GM12878 (cell line): ENCODE results near the gene CETP. TPM values are rescaled to one million over a fixed set of nuclear protein-coding genes. Genes with fewer than 3 reads are reported as not detected.

Experiments used
- ATAC-seq: fragments of 200-7000 bp; cut with Tn5 transposase; 3 replicates; pipeline ENCODE4 v1.9.1; 2020; ENCODE audit warnings: mild to moderate bottlenecking, moderate library complexity
- BruUV-seq: library from RNA; stranded (reverse); fragments of 400-500 nt; replicated peaks from 2 replicates; lab custom pipeline; 2021; lab: Mats Ljungman, UMichigan
- CTCF ChIA-PET: fragments of 300-600 bp; sonication (Branson Sonifier 250); formaldehyde crosslinking; extraction: SDS; loops from one replicate; lab custom pipeline; 2021; ENCODE audit warnings: inconsistent platforms; lab: Yijun Ruan, JAX
- POLR2A ChIA-PET: fragments of 350-600 bp; formaldehyde crosslinking; extraction: SDS; loops from one replicate; lab custom pipeline; 2021; ENCODE audit warnings: inconsistent platforms; lab: Charles Lee
- RAD21 ChIA-PET: fragments of 300-600 bp; sonication (Branson Sonifier 250); formaldehyde crosslinking; loops from one replicate; lab custom pipeline; 2023; ENCODE audit warnings: antibody characterized with exemption; ENCODE audit not compliant: unreplicated experiment; lab: Charles Lee
- SMC1A ChIA-PET: fragments of 300-600 bp; sonication (Branson Sonifier 250); formaldehyde crosslinking; loops from one replicate; lab custom pipeline; 2023; ENCODE audit not compliant: unreplicated experiment, uncharacterized antibody; lab: Charles Lee
- DNase-seq: peaks from one replicate; pipeline ENCODE4 v3.0.0-alpha.2; 2011; ENCODE audit warnings: low read depth, low spot score
- FAIRE-seq: peaks from 3 replicates; lab custom pipeline; 2011; peaks lifted over from hg19 to GRCh38; lab: Jason Lieb, UNC
- H2AFZ ChIP-seq: 2 replicates; pipeline ENCODE4 v1.6.0; 2011; ENCODE audit warnings: low read depth, low read length, control low read depth; ENCODE audit not compliant: control insufficient read depth
- H3K27ac ChIP-seq: 2 replicates; pipeline ENCODE4 v1.5.1; 2011; ENCODE audit warnings: control low read depth; ENCODE audit not compliant: control insufficient read depth, insufficient read depth
- H3K27me3 ChIP-seq, 2 experiments: replicated peaks in 1 of 2; 2 replicates each; pipeline versions ENCODE4 v1.6.0 to v1.6.1; 2011; ENCODE audit warnings: low read length in 1 of 2; ENCODE audit not compliant: control insufficient read depth in 2 of 2, insufficient read depth in 2 of 2
- H3K36me3 ChIP-seq, 2 experiments: 2 replicates each; pipeline ENCODE4 v1.5.1; 2011; ENCODE audit warnings: low read length in 1 of 2; ENCODE audit not compliant: control insufficient read depth in 2 of 2, insufficient read depth in 2 of 2
- H3K4me1 ChIP-seq: 2 replicates; pipeline ENCODE4 v1.6.1; 2011; ENCODE audit warnings: mild to moderate bottlenecking, low read length, moderate library complexity, mixed read lengths; ENCODE audit not compliant: control insufficient read depth, insufficient read depth
- H3K4me2 ChIP-seq: 2 replicates; pipeline ENCODE4 v1.6.0; 2011; ENCODE audit warnings: control low read depth; ENCODE audit not compliant: control insufficient read depth, insufficient read depth
- H3K4me3 ChIP-seq: fragments of 200-600 bp; sonication (generic); 2 replicates; pipeline ENCODE4 v1.5.1; 2016
- H3K79me2 ChIP-seq: 2 replicates; pipeline ENCODE4 v1.6.0; 2011; ENCODE audit warnings: low read length; ENCODE audit not compliant: control insufficient read depth, insufficient read depth
- H3K9ac ChIP-seq: 2 replicates; pipeline ENCODE4 v1.8.0; 2011; ENCODE audit warnings: low read length, control low read depth, mixed read lengths; ENCODE audit not compliant: control insufficient read depth, insufficient read depth
- H3K9me3 ChIP-seq: replicated peaks from 3 replicates; pipeline ENCODE4 v1.5.1; 2011; ENCODE audit warnings: mild to moderate bottlenecking, low read length; ENCODE audit not compliant: control insufficient read depth, insufficient read depth
- H4K20me1 ChIP-seq: 2 replicates; pipeline ENCODE4 v1.6.0; 2011; ENCODE audit not compliant: control insufficient read depth, insufficient read depth
- EGR1 ChIP-seq, 2 experiments: IDR thresholded peaks; 1 replicate in 1 of 2; 2 replicates in 1 of 2; pipeline ENCODE4 v1.6.1; 2011 to 2012; ENCODE audit warnings: low read depth in 2 of 2, low read length in 2 of 2, borderline replicate concordance in 1 of 2, mild to moderate bottlenecking in 1 of 2, moderate library complexity in 1 of 2
- FOXM1 ChIP-seq: IDR thresholded peaks from 2 replicates; pipeline ENCODE4 v1.6.1; 2012; ENCODE audit warnings: low read depth, mild to moderate bottlenecking, inconsistent platforms, low read length, moderate library complexity
- MLLT1 ChIP-seq: fragments of 450-650 bp; IDR thresholded peaks from 2 replicates; pipeline ENCODE4 v1.6.1; 2016; ENCODE audit warnings: mild to moderate bottlenecking
- MXI1 ChIP-seq: fragments of 150-350 bp; IDR thresholded peaks from 2 replicates; pipeline ENCODE4 v1.6.1; 2011; ENCODE audit warnings: low read depth, mild to moderate bottlenecking, inconsistent platforms, low read length, improper control_type of control experiment
- PAX8 ChIP-seq: fragments of 450-650 bp; IDR thresholded peaks from 2 replicates; pipeline ENCODE4 v1.6.1; 2017; ENCODE audit warnings: mild to moderate bottlenecking, moderate library complexity
- POLR2A ChIP-seq: IDR thresholded peaks from 2 replicates; pipeline ENCODE4 v1.6.1; 2011; ENCODE audit warnings: low read depth, mild to moderate bottlenecking, low read length
- POLR2AphosphoS5 ChIP-seq: IDR thresholded peaks from 2 replicates; pipeline ENCODE4 v1.6.1; 2011; ENCODE audit warnings: mild to moderate bottlenecking, low read length, inconsistent platforms
- POU2F2 ChIP-seq: IDR thresholded peaks from 3 replicates; pipeline ENCODE4 v1.6.1; 2011; ENCODE audit warnings: low read depth, mild to moderate bottlenecking, low read length, borderline replicate concordance
- RUNX3 ChIP-seq: IDR thresholded peaks from 2 replicates; pipeline ENCODE4 v1.6.1; 2012; ENCODE audit warnings: low read length, inconsistent platforms
- WRNIP1 ChIP-seq: IDR thresholded peaks from 2 replicates; pipeline ENCODE4 v1.6.1; 2011; ENCODE audit warnings: low read depth, low read length, improper control_type of control experiment, borderline replicate concordance
- YY1 ChIP-seq: IDR thresholded peaks from 2 replicates; pipeline ENCODE4 v1.6.1; 2011; ENCODE audit warnings: low read depth, mild to moderate bottlenecking, low read length
- WGBS: methylation state at CpG from one replicate; pipeline ENCODE4 v1.1.6; 2016; ENCODE audit warnings: low lambda C conversion rate; ENCODE audit not compliant: insufficient replicate concordance, insufficient coverage; ENCODE audit errors: missing lambda C conversion rate; 5-methylcytosine and 5-hydroxymethylcytosine counted together
- in situ Hi-C: fragments of 300-500 bp; cut with MboI; formaldehyde crosslinking; loops from 9 replicates; pipeline ENCODE4 v1.14.3; 2018; ENCODE audit warnings: mixed read lengths
- intact Hi-C: fragments of 100-400 bp; cut with micrococcal nuclease; formaldehyde crosslinking; loops from one replicate; pipeline ENCODE4 v1.14.2; 2022; ENCODE audit not compliant: unreplicated experiment
- polyA plus RNA-seq, 11 experiments: library from polyadenylated mRNA; depleted of rRNA in 4 of 11; unstranded in 6 of 11; stranded (reverse) in 5 of 11; fragments of >200 nt; fragmentation: Nextera tagmentation in 4 of 11; fragmentation: Illumina TruSeq in 1 of 11; extraction: Ambion mirVana in 4 of 11; extraction: Trizol in 1 of 11; gene quantifications; 1 replicate in 1 of 11; 2 replicates in 10 of 11; pipeline versions ENCODE4 v1.2.1 to v1.2.3, GENCODE V29; 2011 to 2016; ENCODE audit warnings: inconsistent platforms in 2 of 11, missing spikeins in 2 of 11, low read depth in 1 of 11
- total RNA-seq, 4 experiments: library from RNA; depleted of rRNA in 3 of 4; stranded (reverse); fragments of >200 nt in 3 of 4; fragmentation: Illumina TruSeq in 1 of 4; extraction: Trizol in 1 of 4; gene quantifications; 2 replicates each; pipeline versions ENCODE4 v1.2.1 to v1.2.3, GENCODE V29; 2013 to 2021
- TF ChIP-seq, protein P1 (sequence below): fragments of 450-650 bp; formaldehyde crosslinking; IDR thresholded peaks from 2 replicates; pipeline ENCODE4 v1.4.0; 2022; ENCODE audit warnings: mild to moderate bottlenecking, moderate library complexity

CETP gene
- total and polyA plus RNA-seq, 10 of the 15 experiments (the other 5 are each of a cell fraction or from before 2014, with no cell fraction given): 1.2 to 6.4 (median 2.1) TPM

DNA sequence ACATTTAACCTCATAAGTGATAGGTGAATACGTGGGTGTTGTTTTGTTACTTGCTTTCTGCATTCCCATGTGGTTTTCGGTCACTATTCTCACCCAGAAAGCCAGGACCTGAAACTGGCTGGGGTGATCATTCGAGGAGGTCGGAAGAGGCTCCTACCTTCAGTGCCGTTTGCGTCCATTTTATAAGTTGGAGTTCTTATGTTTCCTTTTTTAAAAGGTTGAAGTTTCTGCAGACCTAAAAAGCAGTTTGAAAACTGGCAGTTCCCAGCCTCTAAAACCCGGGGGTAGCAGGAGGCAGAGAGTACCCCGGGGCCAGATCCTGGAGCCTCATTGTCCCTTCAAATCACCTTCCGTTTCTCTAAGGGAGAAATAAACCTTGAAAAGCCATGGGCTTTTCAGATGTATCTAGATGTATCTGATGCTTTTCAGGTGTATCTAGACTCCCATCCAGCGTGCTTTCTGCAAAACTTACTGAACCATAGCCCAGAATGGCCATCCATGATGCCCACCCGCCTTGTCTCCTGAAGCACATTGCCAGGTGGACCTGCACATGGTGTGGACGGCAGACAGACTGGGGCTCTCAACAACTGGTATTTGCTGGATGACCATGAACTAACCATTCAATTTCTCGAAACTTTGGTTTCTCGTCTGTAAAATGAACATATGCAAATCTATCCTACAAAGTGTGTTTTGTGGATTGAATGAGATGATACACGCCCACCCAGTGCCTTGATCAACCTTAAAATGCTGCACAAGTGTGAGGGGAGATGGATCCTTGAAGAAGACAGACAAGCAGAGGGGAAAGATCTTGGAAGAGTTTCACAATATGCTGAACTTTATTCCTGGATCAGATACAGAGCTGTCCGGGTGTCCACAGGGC, 28.9 kb downstream of the CETP start:
- Histone ChIP-seq H3K27me3 (no peaks in the 10 kb centered on the region), H2AFZ (peak overlapping the region; percentile 2; the same call in 1 of the 2 replicates), H3K36me3 (no peaks in the 10 kb centered on the region; a peak in 1 of 4 replicates), H3K9ac (peak overlapping the region; percentile 88), H3K4me3 (peak overlapping the region; percentile 79), H3K27ac (peak overlapping the region; percentile 88), H3K9me3 (no peaks in the 10 kb centered on the region), H4K20me1 (no peaks in the 10 kb centered on the region), H3K4me1 (peaks cover 26% of the 10 kb centered on the region), H3K79me2 (peaks cover 77% of the 10 kb centered on the region), H3K4me2 (peak overlapping the region; percentile 92)
- 3% methylated on average over 16 of the region's 16 CpGs for WGBS
- RAD21 ChIA-PET: interaction anchor here (1.2 to 22.4 kb wide), 7 partner anchors 11 to 131 kb away, joined by 3 to 473 read pairs (median 50); partner anchors contain the start of genes CETP and NLRC5
- ATAC-seq (peak; percentile 12), FAIRE-seq (no peak), DNase-seq (no peak)
- SMC1A ChIA-PET: interaction anchor here (0.9 to 31.6 kb wide), 7 partner anchors 8 to 51 kb away, joined by 6 to 604 read pairs (median 60); partner anchors contain the start of gene CETP
- BruUV-seq: no TSS peak
- intact Hi-C loops: loop anchor here (1.0 kb wide), 2 partner anchors 9 kb away; no protein-coding TSS in a partner anchor
- in situ Hi-C loops: no loop called here
- POLR2A ChIA-PET: interaction anchor here (0.7 to 15.9 kb wide), 9 partner anchors 5 to 55 kb away, joined by 5 to 343 read pairs (median 27); partner anchors contain the start of gene NLRC5
- CTCF ChIA-PET: interaction anchor here (1.1 to 19.4 kb wide), 6 partner anchors 8 to 55 kb away, joined by 4 to 420 read pairs (median 9); partner anchors contain the start of gene CETP
- TF ChIP-seq POU2F2 (peak; percentile 58; the same call in 1 of the 3 replicates), EGR1 (IDR thresholded peaks at IDR 0.05; ENCODE audit: borderline replicate concordance in 1 of 2, low read depth in 2 of 2, low read length in 2 of 2) (no peak), MXI1 (peak; percentile 64; the same call in 1 of the 2 replicates), POLR2AphosphoS5 (peak; percentile 78), PAX8 (no peak), MLLT1 (no peak), POLR2A (peak; percentile 63), WRNIP1 (0 out of 2 replicates have a peak, but pooled peaks have one; percentile 35), RUNX3 (peak; percentile 66), YY1 (peak; percentile 16; the same call in 1 of the 2 replicates), FOXM1 (peak; percentile 19; the same call in 1 of the 2 replicates)
- TF ChIP-seq, protein P1, sequence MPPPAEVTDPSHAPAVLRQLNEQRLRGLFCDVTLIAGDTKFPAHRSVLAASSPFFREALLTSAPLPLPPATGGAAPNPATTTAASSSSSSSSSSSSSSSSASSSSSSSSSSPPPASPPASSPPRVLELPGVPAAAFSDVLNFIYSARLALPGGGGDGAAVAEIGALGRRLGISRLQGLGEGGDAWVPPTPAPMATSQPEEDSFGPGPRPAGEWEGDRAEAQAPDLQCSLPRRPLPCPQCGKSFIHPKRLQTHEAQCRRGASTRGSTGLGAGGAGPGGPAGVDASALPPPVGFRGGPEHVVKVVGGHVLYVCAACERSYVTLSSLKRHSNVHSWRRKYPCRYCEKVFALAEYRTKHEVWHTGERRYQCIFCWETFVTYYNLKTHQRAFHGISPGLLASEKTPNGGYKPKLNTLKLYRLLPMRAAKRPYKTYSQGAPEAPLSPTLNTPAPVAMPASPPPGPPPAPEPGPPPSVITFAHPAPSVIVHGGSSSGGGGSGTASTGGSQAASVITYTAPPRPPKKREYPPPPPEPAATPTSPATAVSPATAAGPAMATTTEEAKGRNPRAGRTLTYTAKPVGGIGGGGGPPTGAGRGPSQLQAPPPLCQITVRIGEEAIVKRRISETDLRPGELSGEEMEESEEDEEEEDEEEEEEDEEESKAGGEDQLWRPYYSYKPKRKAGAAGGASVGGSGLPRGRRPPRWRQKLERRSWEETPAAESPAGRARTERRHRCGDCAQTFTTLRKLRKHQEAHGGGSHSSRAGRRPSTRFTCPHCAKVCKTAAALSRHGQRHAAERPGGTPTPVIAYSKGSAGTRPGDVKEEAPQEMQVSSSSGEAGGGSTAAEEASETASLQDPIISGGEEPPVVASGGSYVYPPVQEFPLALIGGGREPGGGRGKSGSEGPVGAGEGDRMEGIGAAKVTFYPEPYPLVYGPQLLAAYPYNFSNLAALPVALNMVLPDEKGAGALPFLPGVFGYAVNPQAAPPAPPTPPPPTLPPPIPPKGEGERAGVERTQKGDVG (CRISPR knock-in tag): no peak
